ENCODE measurements around the gene DUSP9. TPM values are rescaled to one million over a fixed set of nuclear protein-coding genes. Genes with fewer than 3 reads are reported as not detected.

DUSP9 gene
- total and polyA plus RNA-seq, 2 donors (not counting 3 experiments of a cell fraction or from before 2014, with no cell fraction given): 0.04 TPM; not detected in 1

DNA sequence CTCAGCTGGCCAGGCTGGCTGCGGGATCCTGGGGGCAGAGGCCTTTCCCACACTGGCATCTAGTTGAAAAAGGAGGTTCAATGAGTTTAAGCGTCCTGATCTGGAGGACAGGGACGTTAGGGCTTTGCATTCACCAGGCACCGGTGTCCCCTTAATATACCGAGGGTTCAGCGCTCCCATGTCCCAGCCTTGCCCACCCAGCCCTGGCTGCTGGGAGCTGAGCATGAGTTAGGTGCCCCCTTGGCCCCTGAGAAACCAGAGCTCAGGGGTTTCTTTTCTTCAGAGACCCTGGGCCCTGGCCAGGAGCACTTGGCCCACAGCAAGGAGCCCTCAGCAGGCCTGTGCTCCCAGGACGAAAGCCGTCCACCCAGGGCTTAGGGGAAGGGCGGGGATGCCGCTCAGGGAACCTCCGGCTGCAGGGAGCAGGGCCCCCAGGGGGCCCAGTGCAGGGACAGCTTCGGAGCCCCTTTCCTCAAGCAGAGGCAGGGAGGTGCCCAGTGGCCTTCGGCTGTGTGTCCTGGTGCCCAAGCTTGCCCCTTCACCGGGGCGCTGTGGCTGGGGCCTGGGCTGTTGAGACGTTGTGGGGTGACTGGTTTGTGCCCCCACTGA lies 20.9 kb upstream of the DUSP9 start:
- Histone ChIP-seq H3K27ac (ENCODE audit: insufficient read depth, low read depth, low read length) (no peak overlapping the region), H3K9me1 (replicated peaks; ENCODE audit: control insufficient read depth, extremely low read depth, insufficient read depth, low read length) (no peaks in the 10 kb centered on the region), H2AFZ (ENCODE audit: low read depth, low read length) (no peak overlapping the region), H3K79me2 (ENCODE audit: control insufficient read depth, insufficient read depth, low read length) (no peaks in the 10 kb centered on the region), H3K9me3 (replicated peaks; ENCODE audit: control insufficient read depth, insufficient read depth, low read length) (no peaks in the 10 kb centered on the region), H3K9ac (replicated peaks; ENCODE audit: extremely low read depth, insufficient read depth, low read length) (no peak overlapping the region), H3K4me3 (replicated peaks in 1 of 3; ENCODE audit: insufficient read depth in 1 of 3, low read depth in 1 of 3, low read length in 3 of 3) (no peak overlapping the region), H3K4me2 (ENCODE audit: insufficient read depth, low read length) (no peak overlapping the region), H3K36me3 (ENCODE audit: control insufficient read depth in 2 of 2, extremely low read depth in 1 of 2, insufficient read depth in 2 of 2, low read length in 2 of 2) (no peaks in the 10 kb centered on the region), H3K4me1 (ENCODE audit: control insufficient read depth, extremely low read depth, insufficient read depth, low read length) (no peaks in the 10 kb centered on the region), H4K20me1 (replicated peaks; ENCODE audit: control insufficient read depth, extremely low read depth, insufficient read depth, low read length) (no peaks in the 10 kb centered on the region), H3K27me3 (ENCODE audit: control insufficient read depth in 2 of 2, insufficient read depth in 2 of 2, low read length in 2 of 2) (peaks cover 0 to 1% of the 10 kb centered on the region in 2 experiments)
- no peak for DNase-seq (ENCODE audit: low read depth, low spot score)
- FAIRE-seq: no peak
- CTCF ChIA-PET: no interaction called here
- intact Hi-C loops (cut with micrococcal nuclease): no loop called here
- dilution Hi-C loops (cut with MboI; ENCODE audit: extremely low pct_ligation_motif_present, low sequenced_read_pairs): no loop called here
- no TSS peak for BruUV-seq (replicated peaks)
- TF ChIP-seq, protein P1, sequence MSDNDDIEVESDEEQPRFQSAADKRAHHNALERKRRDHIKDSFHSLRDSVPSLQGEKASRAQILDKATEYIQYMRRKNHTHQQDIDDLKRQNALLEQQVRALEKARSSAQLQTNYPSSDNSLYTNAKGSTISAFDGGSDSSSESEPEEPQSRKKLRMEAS (IDR thresholded peaks at IDR 0.05; ENCODE audit: insufficient read depth, insufficient read length): no peak
- TF ChIP-seq POLR2AphosphoS5 (IDR thresholded peaks at IDR 0.05; ENCODE audit: insufficient read depth, low read depth, low read length): no peak
- TF ChIP-seq MYC (IDR thresholded peaks at IDR 0.05; ENCODE audit: low read depth, low read length): no peak
- no peak for TF ChIP-seq GATA2 (IDR thresholded peaks at IDR 0.05; ENCODE audit: insufficient read depth, insufficient read length, low read depth, low read length)
- POLR2A ChIA-PET: no interaction called here

DNA sequence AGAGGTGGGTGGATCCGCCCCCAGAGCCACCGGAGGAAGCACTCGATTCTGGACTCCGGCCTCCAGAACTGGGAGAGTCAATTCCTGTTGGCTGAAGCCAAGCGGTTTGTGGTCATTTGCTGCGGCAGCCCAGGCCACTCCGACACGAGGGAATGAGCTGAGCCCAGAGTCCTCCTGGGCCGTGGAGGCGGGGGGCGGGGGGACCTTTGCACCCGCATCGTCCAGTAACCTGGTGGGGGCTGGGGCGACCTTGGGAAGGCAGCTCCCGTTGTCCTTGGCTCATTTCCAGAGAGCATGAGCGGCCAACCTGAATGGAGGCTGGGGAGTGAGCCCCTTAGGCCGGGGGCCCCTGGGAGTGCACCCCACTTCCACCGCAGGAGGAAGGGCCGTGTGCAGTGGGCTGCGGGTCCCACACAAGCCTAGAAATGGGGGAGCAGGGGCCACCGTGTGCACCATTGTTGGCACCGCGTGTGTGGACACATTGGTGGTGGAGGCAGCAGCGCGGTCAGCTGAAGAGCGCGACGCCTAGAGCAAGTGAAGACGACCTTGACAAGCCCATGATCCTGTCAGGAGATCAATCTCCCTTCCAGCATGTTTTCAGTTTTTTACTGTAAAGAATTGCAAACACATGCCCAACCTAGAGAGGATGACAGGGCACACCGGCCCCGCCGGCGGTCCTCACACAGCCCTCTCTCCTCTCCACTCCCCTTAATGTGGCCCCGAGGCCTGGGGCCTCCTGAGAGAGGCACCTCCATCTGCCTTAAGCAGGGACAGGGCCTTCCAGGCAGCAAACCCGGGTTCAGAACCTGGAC lies 19.9 kb upstream of the DUSP9 start:
- intact Hi-C loops (cut with micrococcal nuclease): no loop called here
- DNase-seq (ENCODE audit: low read depth, low spot score) (no peak), FAIRE-seq (no peak)
- Histone ChIP-seq H2AFZ (ENCODE audit: low read depth, low read length) (no peak overlapping the region), H3K9me3 (replicated peaks; ENCODE audit: control insufficient read depth, insufficient read depth, low read length) (no peaks in the 10 kb centered on the region), H3K27ac (ENCODE audit: insufficient read depth, low read depth, low read length) (no peak overlapping the region), H3K9me1 (replicated peaks; ENCODE audit: control insufficient read depth, extremely low read depth, insufficient read depth, low read length) (no peaks in the 10 kb centered on the region), H3K27me3 (ENCODE audit: control insufficient read depth in 2 of 2, insufficient read depth in 2 of 2, low read length in 2 of 2) (peaks cover 0 to 1% of the 10 kb centered on the region in 2 experiments), H3K4me2 (ENCODE audit: insufficient read depth, low read length) (no peak overlapping the region), H4K20me1 (replicated peaks; ENCODE audit: control insufficient read depth, extremely low read depth, insufficient read depth, low read length) (no peaks in the 10 kb centered on the region), H3K4me3 (replicated peaks in 1 of 3; ENCODE audit: insufficient read depth in 1 of 3, low read depth in 1 of 3, low read length in 3 of 3) (no peak overlapping the region), H3K79me2 (ENCODE audit: control insufficient read depth, insufficient read depth, low read length) (no peaks in the 10 kb centered on the region), H3K9ac (replicated peaks; ENCODE audit: extremely low read depth, insufficient read depth, low read length) (no peak overlapping the region), H3K36me3 (ENCODE audit: control insufficient read depth in 2 of 2, extremely low read depth in 1 of 2, insufficient read depth in 2 of 2, low read length in 2 of 2) (no peaks in the 10 kb centered on the region), H3K4me1 (ENCODE audit: control insufficient read depth, extremely low read depth, insufficient read depth, low read length) (no peaks in the 10 kb centered on the region)
- POLR2A ChIA-PET: no interaction called here
- BruUV-seq (replicated peaks): no TSS peak
- CTCF ChIA-PET: no interaction called here
- dilution Hi-C loops (cut with MboI; ENCODE audit: extremely low pct_ligation_motif_present, low sequenced_read_pairs): no loop called here
- no peak for TF ChIP-seq POLR2A (IDR thresholded peaks at IDR 0.05; ENCODE audit: low read depth, low read length)
- TF ChIP-seq JUN (IDR thresholded peaks at IDR 0.05; ENCODE audit: borderline replicate concordance, insufficient read depth, insufficient read length, low read depth): no peak
- TF ChIP-seq, protein P1 (IDR thresholded peaks at IDR 0.05; ENCODE audit: insufficient read depth, insufficient read length): no peak
- no peak for TF ChIP-seq CTCF (IDR thresholded peaks at IDR 0.05; ENCODE audit: extremely low read depth in 1 of 2, insufficient read depth in 1 of 2, low read depth in 1 of 2, low read length in 2 of 2)
- no peak for TF ChIP-seq POLR2AphosphoS5 (IDR thresholded peaks at IDR 0.05; ENCODE audit: insufficient read depth, low read depth, low read length)
- TF ChIP-seq FOS (IDR thresholded peaks at IDR 0.05; ENCODE audit: borderline replicate concordance, insufficient read depth, low read length): no peak
- no peak for TF ChIP-seq MYC (IDR thresholded peaks at IDR 0.05; ENCODE audit: low read depth, low read length)
- TF ChIP-seq EZH2 (IDR thresholded peaks at IDR 0.05; ENCODE audit: borderline replicate concordance, low read depth, low read length, severe bottlenecking): no peak
- TF ChIP-seq GATA2 (IDR thresholded peaks at IDR 0.05; ENCODE audit: insufficient read depth, insufficient read length, low read depth, low read length): no peak
